Right cardiac atrium (tissue), 5 donors: Measurements from ENCODE around the gene CELA2A. TPM values are rescaled to one million over a fixed set of nuclear protein-coding genes. Genes with fewer than 3 reads are reported as not detected.
"Not testable (repeated sequence)": the region's sequence is repeated elsewhere in the genome, so short reads cannot be mapped to it uniquely, and the experiment has no call there.

ENCODE experiments used
- ATAC-seq, 2 donors: fragments of 200-7000 bp; cut with Tn5 transposase; one replicate each; pipeline versions ENCODE4 v1.8.0 to v1.9.1; 2020; ENCODE audit warnings: moderate library complexity in 2 of 2, mild to moderate bottlenecking in 1 of 2
- DNase-seq, 3 donors: peaks; one replicate each; pipeline ENCODE4 v3.0.0-alpha.2; 2020
- H3K27ac ChIP-seq: one replicate; pipeline ENCODE4 v1.5.1; 2013; ENCODE audit warnings: mild to moderate bottlenecking, low read length, control low read depth, moderate library complexity
- H3K27me3 ChIP-seq: one replicate; pipeline ENCODE4 v1.6.1; 2013; ENCODE audit not compliant: control insufficient read depth, insufficient read depth
- H3K4me1 ChIP-seq: one replicate; pipeline ENCODE4 v1.6.1; 2013; ENCODE audit warnings: low read length; ENCODE audit not compliant: control insufficient read depth, insufficient read depth
- H3K4me3 ChIP-seq: one replicate; pipeline ENCODE4 v1.5.1; 2013; ENCODE audit warnings: low read length, control low read depth
- H3K9me3 ChIP-seq: one replicate; pipeline ENCODE4 v1.6.1; 2013; ENCODE audit warnings: low read length; ENCODE audit not compliant: control insufficient read depth
- WGBS: extraction: QIAGEN DNeasy Blood & Tissue Kit; methylation state at CpG from one replicate; pipeline ENCODE4 v1.1.7; 2013; 5-methylcytosine and 5-hydroxymethylcytosine counted together
- intact Hi-C, 4 donors: fragments of 100-400 bp; cut with DNase I; formaldehyde crosslinking; loops; one replicate each; pipeline versions ENCODE4 v1.11.0 to v1.14.0; 2022 to 2023
- polyA plus RNA-seq: library from polyadenylated mRNA; stranded (reverse); fragments of 200-250 nt; gene quantifications from one replicate; pipeline ENCODE4 v1.2.3, GENCODE V29; 2013
- total RNA-seq, 4 donors: library from RNA; stranded (reverse); fragmentation: NEBNext Ultra II Directional; extraction: Animal tissue kit (Norgen Biotek cat#: 25700); gene quantifications; one replicate each; pipeline ENCODE4 v1.2.1, GENCODE V29; 2021
- donor health status: healthy with polysubstance abuse.
- donor health status: DM: no; HTN: yes; CAD: no.
- donor health status: DM: no; HTN: no; CAD: no.
- donor health status: DM: no; HTN: yes; CAD: no; lungs with severe emphysema.
- donor health status: DM: yes; HTN: yes; CAD: no.

CELA2A gene
- total and polyA plus RNA-seq, 5 donors: not detected

DNA sequence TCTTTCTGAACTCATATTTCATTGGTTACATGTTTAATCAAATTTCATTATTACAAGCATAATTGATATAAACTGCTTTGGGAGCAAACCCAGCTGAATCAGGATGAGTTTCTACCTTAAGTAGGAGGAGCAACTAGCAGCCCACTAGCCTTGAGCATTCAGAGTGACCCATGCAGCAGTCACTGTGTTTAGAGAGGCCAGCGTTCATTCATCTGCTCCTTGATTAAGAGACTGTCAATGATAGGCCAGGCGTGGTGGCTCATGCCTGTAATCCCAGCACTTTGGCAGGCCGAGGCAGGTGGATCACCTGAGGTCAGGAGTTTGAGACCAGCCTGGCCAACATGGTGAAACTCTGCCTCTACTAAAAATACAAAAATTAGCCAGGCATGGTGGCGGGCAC is 1.9 kb downstream of the CELA2A start:
- intact Hi-C loops, H3K9me3 ChIP-seq, ATAC-seq, H3K4me1 ChIP-seq, H3K27ac ChIP-seq, H3K27me3 ChIP-seq, H3K4me3 ChIP-seq: not testable (repeated sequence)
- DNase-seq: peak in 1 of 3 donors; percentile 4
- 81% methylated on average over 4 of the region's 4 CpGs for WGBS

GRCh38 chr1:15459771-15460707 is 3.5 kb downstream of the CELA2A start:
- Histone ChIP-seq H3K27me3 (no peaks in the 10 kb centered on the region), H3K27ac (no peak overlapping the region), H3K4me3 (no peak overlapping the region), H3K4me1 (no peaks in the 10 kb centered on the region), H3K9me3 (no peaks in the 10 kb centered on the region)
- intact Hi-C loops: no loop called here
- ATAC-seq (no peak), DNase-seq (no peak)
- WGBS: 58% methylated on average over 10 of the region's 10 CpGs

DNA sequence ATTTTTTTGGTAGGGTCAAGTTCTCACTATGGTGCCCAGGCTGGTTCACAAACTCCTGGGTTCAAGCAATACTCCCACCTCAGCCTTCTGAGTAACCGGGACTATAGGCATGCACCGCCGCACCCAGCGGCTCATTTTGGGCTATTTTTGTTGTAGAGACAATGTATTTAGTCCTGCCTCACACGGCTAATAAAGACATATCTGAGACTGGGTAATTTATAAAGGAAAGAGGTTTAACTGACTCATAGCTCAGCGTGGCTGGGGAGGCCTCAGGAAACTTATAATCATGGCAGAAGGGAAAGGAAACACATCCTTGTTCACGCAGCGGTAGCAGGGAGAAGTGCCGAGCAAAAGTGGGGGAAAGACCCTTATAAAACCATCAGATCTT is 4.2 kb downstream of the CELA2A start:
- intact Hi-C loops: no loop called here
- WGBS: 77% methylated on average over 9 of the region's 9 CpGs
- peak in 1 of 3 donors; percentile 2 for DNase-seq
- H3K4me3 ChIP-seq: no peak overlapping the region
- no peak overlapping the region for H3K27ac ChIP-seq
- no peak for ATAC-seq
- no peaks in the 10 kb centered on the region for H3K27me3 ChIP-seq
- H3K9me3 ChIP-seq: no peaks in the 10 kb centered on the region
- no peaks in the 10 kb centered on the region for H3K4me1 ChIP-seq

DNA sequence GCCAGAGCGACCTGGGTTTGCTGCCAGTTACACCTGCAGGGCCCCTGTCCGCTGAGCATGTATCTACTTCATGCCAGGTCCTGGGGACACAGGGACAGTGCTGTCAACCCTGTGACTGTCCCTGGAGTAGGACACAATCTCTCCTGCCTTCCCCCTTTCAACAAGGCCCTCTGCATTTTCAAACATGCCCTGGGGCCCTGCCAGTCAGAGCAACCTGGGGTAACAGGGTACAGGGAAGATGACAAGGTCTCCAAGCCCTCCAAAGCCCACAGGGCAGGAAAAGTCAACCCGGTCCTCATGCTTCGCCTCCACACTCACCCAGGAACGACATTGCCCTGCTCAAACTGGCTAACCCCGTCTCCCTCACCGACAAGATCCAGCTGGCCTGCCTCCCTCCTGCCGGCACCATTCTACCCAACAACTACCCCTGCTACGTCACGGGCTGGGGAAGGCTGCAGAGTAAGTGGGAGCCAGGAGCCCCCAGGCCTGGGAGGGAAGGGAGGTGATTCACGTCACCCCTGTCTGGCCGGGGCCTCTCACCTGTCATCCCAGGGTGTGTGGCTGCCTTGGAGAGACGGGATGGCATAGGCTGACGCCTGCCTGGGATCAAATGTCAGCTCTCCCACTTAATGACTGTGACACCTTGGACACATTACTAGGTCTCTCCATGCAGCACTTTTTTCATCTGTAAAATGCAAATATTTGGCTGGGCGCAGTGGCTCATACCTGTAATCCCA is 6.7 kb downstream of the CELA2A start:
- intact Hi-C loops, H3K4me3 ChIP-seq, H3K4me1 ChIP-seq, ATAC-seq, H3K27ac ChIP-seq, H3K27me3 ChIP-seq, H3K9me3 ChIP-seq: not testable (repeated sequence)
- 70% methylated on average over 13 of the region's 15 CpGs for WGBS
- peak in 1 of 3 donors; percentile 23 for DNase-seq

DNA sequence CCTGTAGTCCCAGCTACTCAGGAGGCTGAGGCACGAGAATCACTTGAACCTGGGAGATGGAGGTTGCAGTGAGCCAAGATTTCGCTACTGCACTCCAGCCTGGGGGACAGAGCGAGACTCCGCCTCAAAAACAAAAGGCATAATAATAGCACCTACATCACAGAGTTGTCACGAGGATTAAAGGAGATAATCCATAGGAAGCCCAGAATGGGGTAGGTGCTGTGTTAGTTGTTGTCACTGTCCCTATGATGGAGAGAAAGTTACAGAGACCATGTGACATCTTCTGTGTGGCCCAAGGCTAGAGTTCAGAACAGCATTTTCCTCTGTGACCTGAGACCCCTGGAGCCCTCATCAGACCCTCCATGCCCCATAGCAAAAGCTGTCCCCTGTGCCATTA is 7.4 kb downstream of the CELA2A start:
- H3K4me3 ChIP-seq, ATAC-seq, H3K9me3 ChIP-seq, H3K27ac ChIP-seq, H3K27me3 ChIP-seq, intact Hi-C loops, H3K4me1 ChIP-seq: not testable (repeated sequence)
- peak in 1 of 3 donors; percentile 0 for DNase-seq
- WGBS: 92% methylated on average over 5 of the region's 5 CpGs

- Histone ChIP-seq H3K27me3 (no peaks in the 10 kb centered on the region), H3K4me3 (no peak overlapping the region), H3K27ac (no peak overlapping the region), H3K4me1 (no peaks in the 10 kb centered on the region), H3K9me3 (no peaks in the 10 kb centered on the region)
- intact Hi-C loops: no loop called here
- ATAC-seq (no peak), DNase-seq (peak in 1 of 3 donors; percentile 5)
- WGBS: 75% methylated on average over 7 of the region's 7 CpGs
These were observed 9.1 kb downstream of the CELA2A start for GRCh38 chr1:15465674-15466073.

- H3K27me3 ChIP-seq, intact Hi-C loops, H3K4me1 ChIP-seq, ATAC-seq, H3K4me3 ChIP-seq, H3K27ac ChIP-seq, H3K9me3 ChIP-seq: not testable (repeated sequence)
- 96% methylated on average over 22 of the region's 22 CpGs for WGBS
- DNase-seq: peak in 1 of 3 donors; percentile 9
These were observed 10.6 kb downstream of the CELA2A start for GRCh38 chr1:15466955-15467625.

DNA sequence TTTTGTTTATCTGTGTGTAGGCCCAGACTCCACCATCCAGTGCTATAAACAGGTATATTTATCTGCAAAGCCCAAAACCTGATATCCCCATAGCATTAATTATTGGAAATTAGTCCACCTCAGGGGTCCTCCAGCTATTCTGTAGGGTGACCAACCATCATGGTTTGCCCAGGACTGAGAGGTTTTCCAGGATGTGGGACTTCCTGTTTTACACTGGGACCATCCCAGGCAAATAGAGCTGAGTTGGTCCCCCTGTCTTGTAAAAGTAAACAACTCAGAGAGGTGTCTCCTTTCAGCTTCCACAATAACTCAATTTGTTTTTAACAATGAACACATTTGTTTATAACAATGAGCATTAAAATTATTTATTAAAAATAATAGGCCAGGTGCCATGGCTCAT is 11.6 kb downstream of the CELA2A start:
- no peaks in the 10 kb centered on the region for H3K4me1 ChIP-seq
- H3K9me3 ChIP-seq: no peaks in the 10 kb centered on the region
- no peak overlapping the region for H3K27ac ChIP-seq
- intact Hi-C loops: no loop called here
- H3K27me3 ChIP-seq: no peaks in the 10 kb centered on the region
- ATAC-seq (no peak), DNase-seq (no peak)
- H3K4me3 ChIP-seq: no peak overlapping the region

- Histone ChIP-seq H3K27ac (no peak overlapping the region), H3K27me3 (no peaks in the 10 kb centered on the region), H3K4me3 (no peak overlapping the region), H3K4me1 (no peaks in the 10 kb centered on the region), H3K9me3 (no peaks in the 10 kb centered on the region)
- WGBS: 58% methylated on average over 3 of the region's 3 CpGs
- DNase-seq: no peak
- no peak for ATAC-seq
- intact Hi-C loops: no loop called here
These were observed 12.8 kb downstream of the CELA2A start for GRCh38 chr1:15469361-15469760.

DNA sequence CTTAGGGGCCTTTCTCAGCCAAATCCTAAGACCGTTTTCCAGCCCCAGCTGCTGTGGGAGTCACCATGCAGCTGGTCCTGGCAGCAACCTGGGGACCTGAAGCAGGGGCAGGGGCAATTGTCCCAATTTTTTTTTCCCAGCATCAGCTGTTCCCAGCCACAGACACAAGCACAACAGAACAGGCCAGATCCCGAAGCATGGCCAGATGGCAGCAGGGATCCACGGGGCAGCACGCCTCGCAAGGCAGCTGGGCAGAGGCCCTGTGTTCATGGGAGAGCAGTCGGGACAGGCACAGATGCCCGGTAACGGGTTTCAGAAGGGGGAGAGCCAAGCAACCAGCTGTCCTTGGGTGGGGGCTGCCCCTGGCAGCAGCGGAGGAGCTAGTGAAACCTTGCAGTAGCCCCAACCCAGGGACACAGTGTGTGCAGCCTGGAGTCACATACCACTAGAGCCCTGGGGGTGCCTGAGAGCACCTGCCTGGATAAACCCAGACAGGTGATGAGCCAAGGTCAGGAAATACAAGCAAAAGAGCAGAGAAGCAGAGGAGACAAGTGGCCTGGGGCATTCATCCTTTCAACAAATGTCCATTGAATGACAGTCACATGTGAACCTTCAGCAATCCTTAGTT is 13.4 kb downstream of the CELA2A start:
- H3K4me1 ChIP-seq, H3K4me3 ChIP-seq, ATAC-seq, H3K27ac ChIP-seq, H3K9me3 ChIP-seq, intact Hi-C loops, H3K27me3 ChIP-seq: not testable (repeated sequence)
- DNase-seq: peak in 1 of 3 donors; percentile 11
- WGBS: 86% methylated on average over 9 of the region's 9 CpGs
